A204.1 (cell line): ENCODE measurements around the gene FLG.
"Not testable (repeated sequence)": the region's sequence is repeated elsewhere in the genome, so short reads cannot be mapped to it uniquely, and the experiment has no call there.

ENCODE experiments used
- FAIRE-seq: peaks from 2 replicates; lab custom pipeline; 2012; peaks lifted over from hg19 to GRCh38; lab: Jason Lieb, UNC

FLG gene

GRCh38 chr1:152325111-152325510 lies at the start of gene FLG:
FLG (minus strand) TSS chr1:152325239; CDS start chr1:152315456, 9,783 bp downstream.
- no peak for FAIRE-seq

- no peak for FAIRE-seq
These were observed 49.4 kb upstream of the FLG start for GRCh38 chr1:152374451-152374850.

- FAIRE-seq = no peak
These were observed 47.6 kb upstream of the FLG start for GRCh38 chr1:152372672-152373071.

GRCh38 chr1:152367436-152367835 lies 42.4 kb upstream of the FLG start:
- FAIRE-seq = no peak

- FAIRE-seq = no peak
These were observed 34.9 kb upstream of the FLG start, which contains the start of gene FLG2 for GRCh38 chr1:152359906-152360305. FLG2 (minus strand) TSS chr1:152360006; CDS start chr1:152358884, 1,122 bp downstream.

- no peak for FAIRE-seq
These were observed 31.7 kb upstream of the FLG start for GRCh38 chr1:152356736-152357135.

- no peak for FAIRE-seq
These were observed 24.6 kb upstream of the FLG start for GRCh38 chr1:152349611-152350010.

- FAIRE-seq = no peak
These were observed 23.4 kb upstream of the FLG start for GRCh38 chr1:152348447-152348846.

GRCh38 chr1:152347116-152347728 lies 22.2 kb upstream of the FLG start:
- peak; percentile 92 for FAIRE-seq

GRCh38 chr1:152344438-152344837 lies 19.4 kb upstream of the FLG start:
- no peak for FAIRE-seq

GRCh38 chr1:152343006-152343405 lies 18.0 kb upstream of the FLG start:
- FAIRE-seq = no peak

- FAIRE-seq = no peak
These were observed 10.4 kb upstream of the FLG start for GRCh38 chr1:152335399-152335798.

GRCh38 chr1:152328801-152329391 lies 3.9 kb upstream of the FLG start:
- no peak for FAIRE-seq

GRCh38 chr1:152313970-152314369 lies 11.1 kb downstream of the FLG start:
- FAIRE-seq = no peak

- no peak for FAIRE-seq
These were observed 11.7 kb downstream of the FLG start for GRCh38 chr1:152313319-152313801.

- FAIRE-seq = not testable (repeated sequence)
These were observed 12.9 kb downstream of the FLG start for GRCh38 chr1:152312169-152312568.

- FAIRE-seq = no peak
These were observed 15.1 kb downstream of the FLG start for GRCh38 chr1:152309955-152310354.

- not testable (repeated sequence) for FAIRE-seq
These were observed 15.6 kb downstream of the FLG start for GRCh38 chr1:152309320-152309901.

- not testable (repeated sequence) for FAIRE-seq
These were observed 16.3 kb downstream of the FLG start for GRCh38 chr1:152308758-152309157.

GRCh38 chr1:152307970-152308369 lies 17.1 kb downstream of the FLG start:
- not testable (repeated sequence) for FAIRE-seq

GRCh38 chr1:152306123-152306522 lies 18.9 kb downstream of the FLG start:
- FAIRE-seq = not testable (repeated sequence)

- FAIRE-seq = not testable (repeated sequence)
These were observed 20.3 kb downstream of the FLG start for GRCh38 chr1:152304773-152305172.

- FAIRE-seq = not testable (repeated sequence)
These were observed 21.7 kb downstream of the FLG start for GRCh38 chr1:152303139-152303872.
